HUES6 (cell line): ENCODE measurements around the gene ZDHHC18.

Source experiments
- H3K27ac ChIP-seq: 2 replicates; pipeline ENCODE4 v1.7.0; 2013; ENCODE audit warnings: low read depth, mild to moderate bottlenecking, low read length, inconsistent platforms
- H3K27me3 ChIP-seq: 2 replicates; pipeline ENCODE4 v1.6.1; 2013; ENCODE audit warnings: low read length; ENCODE audit not compliant: control insufficient read depth, insufficient read depth
- H3K36me3 ChIP-seq: 2 replicates; pipeline ENCODE4 v1.6.1; 2013; ENCODE audit warnings: low read length; ENCODE audit not compliant: control insufficient read depth, insufficient read depth
- H3K4me1 ChIP-seq: 2 replicates; pipeline ENCODE4 v1.6.1; 2013; ENCODE audit warnings: low read length; ENCODE audit not compliant: control insufficient read depth, insufficient read depth
- H3K4me3 ChIP-seq: 2 replicates; pipeline ENCODE4 v1.5.1; 2013; ENCODE audit warnings: low read depth, low read length
- H3K9ac ChIP-seq: one replicate; pipeline ENCODE4 v1.6.1; 2013; ENCODE audit warnings: mild to moderate bottlenecking, low read length
- H3K9me3 ChIP-seq: 2 replicates; pipeline ENCODE4 v1.6.1; 2013; ENCODE audit warnings: low read depth, low read length; ENCODE audit not compliant: control insufficient read depth, insufficient read depth

ZDHHC18 gene

GRCh38 chr1:26786437-26787380 is 39.8 kb upstream of the ZDHHC18 start:
- Histone ChIP-seq H3K9me3 (no peaks in the 10 kb centered on the region), H3K4me3 (peak overlapping the region; percentile 63), H3K9ac (peak overlapping the region; percentile 90), H3K27me3 (no peaks in the 10 kb centered on the region), H3K36me3 (peaks cover 17% of the 10 kb centered on the region), H3K4me1 (peaks cover 41% of the 10 kb centered on the region), H3K27ac (peak overlapping the region; percentile 92)

GRCh38 chr1:26787381-26787705 is 39.1 kb upstream of the ZDHHC18 start:
- H3K9ac ChIP-seq: peak overlapping the region; percentile 90
- no peaks in the 10 kb centered on the region for H3K9me3 ChIP-seq
- H3K27me3 ChIP-seq: no peaks in the 10 kb centered on the region
- H3K27ac ChIP-seq: peak overlapping the region; percentile 92
- peaks cover 41% of the 10 kb centered on the region for H3K4me1 ChIP-seq
- H3K36me3 ChIP-seq: peaks cover 13% of the 10 kb centered on the region
- peak overlapping the region; percentile 63 for H3K4me3 ChIP-seq

GRCh38 chr1:26787706-26788514 is 38.6 kb upstream of the ZDHHC18 start, which contains the start of gene PIGV:
PIGV (plus strand) TSS chr1:26787950; CDS start chr1:26790816, 2,866 bp downstream.
- H3K4me3 ChIP-seq: peak within 1 kb of the TSS; percentile 63
- no peaks in the 10 kb centered on the region for H3K9me3 ChIP-seq
- H3K4me1 ChIP-seq: peaks cover 40% of the 10 kb centered on the region
- H3K9ac ChIP-seq: peak within 1 kb of the TSS; percentile 90
- H3K27me3 ChIP-seq: no peaks in the 10 kb centered on the region
- H3K27ac ChIP-seq: peak within 1 kb of the TSS; percentile 92
- peaks cover 8% of the 10 kb centered on the region for H3K36me3 ChIP-seq

GRCh38 chr1:26788515-26788785 is 38.0 kb upstream of the ZDHHC18 start:
- peaks cover 3% of the 10 kb centered on the region; the same call in 1 of the 2 replicates for H3K36me3 ChIP-seq
- no peaks in the 10 kb centered on the region for H3K27me3 ChIP-seq
- peaks cover 35% of the 10 kb centered on the region for H3K4me1 ChIP-seq
- H3K9me3 ChIP-seq: no peaks in the 10 kb centered on the region
- peak overlapping the region; percentile 63 for H3K4me3 ChIP-seq
- peak overlapping the region; percentile 92; the same call in 1 of the 2 replicates for H3K27ac ChIP-seq
- peak overlapping the region; percentile 90 for H3K9ac ChIP-seq

- peaks cover 3% of the 10 kb centered on the region for H3K36me3 ChIP-seq
- peak overlapping the region; percentile 90 for H3K9ac ChIP-seq
- H3K27me3 ChIP-seq: no peaks in the 10 kb centered on the region
- H3K9me3 ChIP-seq: no peaks in the 10 kb centered on the region
- H3K27ac ChIP-seq: no peak overlapping the region
- peaks cover 29% of the 10 kb centered on the region for H3K4me1 ChIP-seq
- peak overlapping the region; percentile 63 for H3K4me3 ChIP-seq
Measured at GRCh38 chr1:26788836-26789611, 37.5 kb upstream of the ZDHHC18 start.

- no peak overlapping the region for H3K9ac ChIP-seq
- H3K4me1 ChIP-seq: peaks cover 26% of the 10 kb centered on the region
- H3K36me3 ChIP-seq: peaks cover 8% of the 10 kb centered on the region
- H3K27me3 ChIP-seq: no peaks in the 10 kb centered on the region
- no peaks in the 10 kb centered on the region for H3K9me3 ChIP-seq
- H3K4me3 ChIP-seq: no peak overlapping the region
- H3K27ac ChIP-seq: no peak overlapping the region
Measured at GRCh38 chr1:26789612-26789865, 36.9 kb upstream of the ZDHHC18 start.

- H3K9ac ChIP-seq: no peak overlapping the region
- H3K27ac ChIP-seq: no peak overlapping the region
- no peaks in the 10 kb centered on the region for H3K27me3 ChIP-seq
- H3K4me1 ChIP-seq: peaks cover 26% of the 10 kb centered on the region
- no peaks in the 10 kb centered on the region for H3K9me3 ChIP-seq
- no peak overlapping the region for H3K4me3 ChIP-seq
- H3K36me3 ChIP-seq: peaks cover 12% of the 10 kb centered on the region
Measured at GRCh38 chr1:26789931-26790330, 36.6 kb upstream of the ZDHHC18 start.

- no peaks in the 10 kb centered on the region for H3K9me3 ChIP-seq
- H3K4me3 ChIP-seq: no peak overlapping the region
- H3K36me3 ChIP-seq: peaks cover 15% of the 10 kb centered on the region
- H3K9ac ChIP-seq: no peak overlapping the region
- no peak overlapping the region for H3K27ac ChIP-seq
- H3K27me3 ChIP-seq: no peaks in the 10 kb centered on the region
- peaks cover 25% of the 10 kb centered on the region for H3K4me1 ChIP-seq
Measured at GRCh38 chr1:26790551-26790953, 35.9 kb upstream of the ZDHHC18 start.

- peaks cover 15% of the 10 kb centered on the region for H3K36me3 ChIP-seq
- no peak overlapping the region for H3K9ac ChIP-seq
- no peak overlapping the region for H3K27ac ChIP-seq
- H3K4me1 ChIP-seq: peaks cover 19% of the 10 kb centered on the region
- H3K9me3 ChIP-seq: no peaks in the 10 kb centered on the region
- H3K4me3 ChIP-seq: no peak overlapping the region
- no peaks in the 10 kb centered on the region for H3K27me3 ChIP-seq
Measured at GRCh38 chr1:26791148-26791547, 35.3 kb upstream of the ZDHHC18 start.

GRCh38 chr1:26791626-26792025 is 34.9 kb upstream of the ZDHHC18 start:
- no peak overlapping the region for H3K9ac ChIP-seq
- peaks cover 18% of the 10 kb centered on the region for H3K36me3 ChIP-seq
- H3K27me3 ChIP-seq: no peaks in the 10 kb centered on the region
- peaks cover 15% of the 10 kb centered on the region for H3K4me1 ChIP-seq
- no peak overlapping the region for H3K4me3 ChIP-seq
- no peak overlapping the region for H3K27ac ChIP-seq
- H3K9me3 ChIP-seq: no peaks in the 10 kb centered on the region
